WTC11 (cell line): ENCODE results near the gene GTF3C1. TPM values are rescaled to one million over a fixed set of nuclear protein-coding genes. Genes with fewer than 3 reads are reported as not detected.

Source experiments
- ATAC-seq: fragments of 200-7000 bp; cut with Tn5 transposase; 2 replicates; pipeline ENCODE4 v1.10.0; 2021; ENCODE audit warnings: mild to moderate bottlenecking, moderate library complexity
- CTCF ChIA-PET: fragments of 300-600 bp; sonication (Branson Sonifier 250); formaldehyde crosslinking; loops from one replicate; lab custom pipeline; 2021; ENCODE audit warnings: antibody characterized with exemption; lab: Charles Lee
- POLR2A ChIA-PET: fragments of 350-600 bp; sonication (Branson Sonifier 250); formaldehyde crosslinking; loops from one replicate; lab custom pipeline; 2021; ENCODE audit warnings: antibody characterized with exemption; lab: Charles Lee
- DNase-seq: peaks from one replicate; pipeline ENCODE4 v3.0.0; 2021; ENCODE audit warnings: low spot score
- H3K27ac Mint-ChIP-seq: 2 replicates; pipeline ENCODE4 v1.8.0; 2021; ENCODE audit warnings: mixed read lengths
- H3K27me3 Mint-ChIP-seq: 2 replicates; pipeline ENCODE4 v1.8.0; 2021; ENCODE audit warnings: low read depth, mild to moderate bottlenecking, moderate library complexity, mixed read lengths
- H3K36me3 Mint-ChIP-seq: 2 replicates; pipeline ENCODE4 v1.8.0; 2021; ENCODE audit warnings: mixed read lengths
- H3K4me1 Mint-ChIP-seq: 2 replicates; pipeline ENCODE4 v1.8.0; 2022; ENCODE audit warnings: mixed read lengths
- H3K4me3 Mint-ChIP-seq: 2 replicates; pipeline ENCODE4 v1.8.0; 2021; ENCODE audit warnings: mild to moderate bottlenecking, moderate library complexity, mixed read lengths
- H3K9me3 Mint-ChIP-seq: 2 replicates; pipeline ENCODE4 v1.8.0; 2021; ENCODE audit warnings: mixed read lengths
- GABPB1 ChIP-seq: sonication (generic); formaldehyde crosslinking; IDR thresholded peaks from 2 replicates; pipeline ENCODE4 v1.8.1; 2023; ENCODE audit warnings: mild to moderate bottlenecking, missing genetic modification reagents
- GRHL2 ChIP-seq: fragments of 250-450 bp; sonication (Bioruptor Pico); IDR thresholded peaks from 2 replicates; pipeline ENCODE4 v1.8.0; 2022; ENCODE audit warnings: mild to moderate bottlenecking, moderate library complexity; ENCODE audit not compliant: insufficient replicate concordance, severe bottlenecking
- HMGA2 ChIP-seq: fragments of 250-450 bp; sonication (Bioruptor Pico); IDR thresholded peaks from 2 replicates; pipeline ENCODE4 v1.4.0; 2021; ENCODE audit warnings: mild to moderate bottlenecking, moderate library complexity
- JUN ChIP-seq: sonication (generic); formaldehyde crosslinking; IDR thresholded peaks from 2 replicates; pipeline ENCODE4 v1.8.0; 2023; ENCODE audit warnings: mild to moderate bottlenecking, missing genetic modification reagents
- NR2C2 ChIP-seq: sonication (generic); formaldehyde crosslinking; IDR thresholded peaks from 2 replicates; pipeline ENCODE4 v1.8.0; 2022; ENCODE audit warnings: mild to moderate bottlenecking, missing genetic modification reagents
- PRRX2 ChIP-seq: fragments of 250-450 bp; sonication (Bioruptor Pico); IDR thresholded peaks from 2 replicates; pipeline ENCODE4 v1.8.0; 2021; ENCODE audit warnings: mild to moderate bottlenecking
- SMAD4 ChIP-seq: sonication (generic); formaldehyde crosslinking; IDR thresholded peaks from 2 replicates; pipeline ENCODE4 v1.8.0; 2022; ENCODE audit warnings: mild to moderate bottlenecking, missing genetic modification reagents
- SOX15 ChIP-seq: fragments of 250-450 bp; sonication (Bioruptor Pico); IDR thresholded peaks from 2 replicates; pipeline ENCODE4 v1.9.0; 2021; ENCODE audit warnings: mild to moderate bottlenecking
- SP1 ChIP-seq: sonication (generic); formaldehyde crosslinking; conservative IDR thresholded peaks from 2 replicates; pipeline ENCODE4 v1.8.1; 2022; ENCODE audit warnings: missing genetic modification reagents
- ZBTB21 ChIP-seq: sonication (generic); formaldehyde crosslinking; IDR thresholded peaks from 2 replicates; pipeline ENCODE4 v1.8.1; 2023; ENCODE audit warnings: mild to moderate bottlenecking, missing genetic modification reagents, borderline replicate concordance
- ZNF219 ChIP-seq: sonication (generic); formaldehyde crosslinking; IDR thresholded peaks from 2 replicates; pipeline ENCODE4 v1.8.0; 2023; ENCODE audit warnings: missing genetic modification reagents, mild to moderate bottlenecking, borderline replicate concordance
- ZNF317 ChIP-seq: sonication (generic); formaldehyde crosslinking; IDR thresholded peaks from 2 replicates; pipeline ENCODE4 v1.8.1; 2023; ENCODE audit warnings: low read depth, mild to moderate bottlenecking, moderate library complexity, missing genetic modification reagents, borderline replicate concordance
- ZNF423 ChIP-seq: fragments of 250-450 bp; sonication (Bioruptor Pico); IDR thresholded peaks from 2 replicates; pipeline ENCODE4 v2.1.2; 2022; ENCODE audit warnings: mild to moderate bottlenecking, moderate library complexity
- total RNA-seq: library from RNA; stranded (reverse); gene quantifications from 3 replicates; pipeline ENCODE4 v1.2.3, GENCODE V29; 2021
- TF ChIP-seq, protein P1 (sequence below): sonication (generic); formaldehyde crosslinking; IDR thresholded peaks from 2 replicates; pipeline ENCODE4 v1.8.1; 2023; ENCODE audit warnings: mild to moderate bottlenecking, missing genetic modification reagents
- TF ChIP-seq, protein P2 (sequence below): fragments of 250-450 bp; sonication (Bioruptor Pico); IDR thresholded peaks from 2 replicates; pipeline ENCODE4 v1.9.0; 2021; ENCODE audit warnings: moderate library complexity, mild to moderate bottlenecking, inconsistent platforms, borderline replicate concordance
- TF ChIP-seq, protein P3 (sequence below): sonication (generic); formaldehyde crosslinking; IDR thresholded peaks from 2 replicates; pipeline ENCODE4 v1.8.1; 2023; ENCODE audit warnings: mild to moderate bottlenecking, missing genetic modification reagents, borderline replicate concordance
- TF ChIP-seq, protein P4 (sequence below): sonication (generic); formaldehyde crosslinking; IDR thresholded peaks from 2 replicates; pipeline ENCODE4 v1.8.0; 2022; ENCODE audit warnings: mild to moderate bottlenecking, missing genetic modification reagents
- TF ChIP-seq, protein P5 (sequence below): sonication (generic); formaldehyde crosslinking; IDR thresholded peaks from 2 replicates; pipeline ENCODE4 v1.8.1; 2023; ENCODE audit warnings: mild to moderate bottlenecking, missing genetic modification reagents
- TF ChIP-seq, protein P6 (sequence below): fragments of 250-450 bp; sonication (Bioruptor Pico); IDR thresholded peaks from 2 replicates; pipeline ENCODE4 v1.9.0; 2021; ENCODE audit warnings: mild to moderate bottlenecking, borderline replicate concordance

The GTF3C1 gene
- total RNA-seq, 1 experiment from 2014 or later, result 146 TPM

DNA sequence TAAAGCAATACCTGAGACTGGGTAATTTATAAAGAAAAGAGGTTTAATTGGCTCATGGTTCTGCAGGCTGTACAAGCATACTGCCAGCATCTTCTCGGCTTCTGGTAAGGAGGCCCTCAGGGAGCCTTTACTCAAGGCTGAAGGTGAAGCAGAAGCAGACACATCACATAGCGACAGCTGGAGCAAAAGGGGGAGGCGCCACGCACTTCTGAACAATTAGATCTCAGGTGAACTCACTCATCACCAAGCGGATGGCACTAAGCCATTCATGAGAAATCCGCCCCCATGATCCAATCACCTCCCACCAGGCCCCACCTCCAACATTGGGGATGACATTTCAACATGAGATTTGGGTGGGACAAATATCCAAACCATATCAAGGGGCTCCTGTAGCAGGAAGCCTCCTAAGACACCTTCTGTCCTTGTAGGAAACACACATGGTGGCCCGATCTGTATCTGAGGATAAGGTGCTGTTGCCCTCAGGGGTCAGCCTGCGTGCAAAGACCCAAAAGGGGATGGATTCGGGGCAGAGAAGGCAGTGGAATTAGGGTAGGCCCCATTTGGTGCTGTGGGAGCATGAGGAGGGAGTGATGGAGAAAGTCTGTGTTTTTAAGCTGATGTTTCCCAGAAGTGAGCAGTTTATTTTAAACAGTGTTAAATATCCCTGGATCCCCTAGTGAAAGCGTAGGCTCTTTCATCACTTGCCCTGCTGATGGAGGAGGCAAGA, 124.8 kb downstream of the GTF3C1 start (continued):
- TF ChIP-seq, protein P1, sequence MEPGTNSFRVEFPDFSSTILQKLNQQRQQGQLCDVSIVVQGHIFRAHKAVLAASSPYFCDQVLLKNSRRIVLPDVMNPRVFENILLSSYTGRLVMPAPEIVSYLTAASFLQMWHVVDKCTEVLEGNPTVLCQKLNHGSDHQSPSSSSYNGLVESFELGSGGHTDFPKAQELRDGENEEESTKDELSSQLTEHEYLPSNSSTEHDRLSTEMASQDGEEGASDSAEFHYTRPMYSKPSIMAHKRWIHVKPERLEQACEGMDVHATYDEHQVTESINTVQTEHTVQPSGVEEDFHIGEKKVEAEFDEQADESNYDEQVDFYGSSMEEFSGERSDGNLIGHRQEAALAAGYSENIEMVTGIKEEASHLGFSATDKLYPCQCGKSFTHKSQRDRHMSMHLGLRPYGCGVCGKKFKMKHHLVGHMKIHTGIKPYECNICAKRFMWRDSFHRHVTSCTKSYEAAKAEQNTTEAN (CRISPR knock-in tag), result no peak
- TF ChIP-seq SP1 (CRISPR knock-in tag) (no peak), NR2C2 (CRISPR knock-in tag) (no peak), ZNF423 (CRISPR knock-in tag) (no peak), SMAD4 (no peak), JUN (CRISPR knock-in tag) (no peak), SOX15 (CRISPR knock-in tag) (no peak)
- TF ChIP-seq, protein P2, sequence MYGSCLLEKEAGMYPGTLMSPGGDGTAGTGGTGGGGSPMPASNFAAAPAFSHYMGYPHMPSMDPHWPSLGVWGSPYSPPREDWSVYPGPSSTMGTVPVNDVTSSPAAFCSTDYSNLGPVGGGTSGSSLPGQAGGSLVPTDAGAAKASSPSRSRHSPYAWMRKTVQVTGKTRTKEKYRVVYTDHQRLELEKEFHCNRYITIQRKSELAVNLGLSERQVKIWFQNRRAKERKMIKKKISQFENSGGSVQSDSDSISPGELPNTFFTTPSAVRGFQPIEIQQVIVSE (CRISPR knock-in tag), result no peak
- TF ChIP-seq, protein P3, sequence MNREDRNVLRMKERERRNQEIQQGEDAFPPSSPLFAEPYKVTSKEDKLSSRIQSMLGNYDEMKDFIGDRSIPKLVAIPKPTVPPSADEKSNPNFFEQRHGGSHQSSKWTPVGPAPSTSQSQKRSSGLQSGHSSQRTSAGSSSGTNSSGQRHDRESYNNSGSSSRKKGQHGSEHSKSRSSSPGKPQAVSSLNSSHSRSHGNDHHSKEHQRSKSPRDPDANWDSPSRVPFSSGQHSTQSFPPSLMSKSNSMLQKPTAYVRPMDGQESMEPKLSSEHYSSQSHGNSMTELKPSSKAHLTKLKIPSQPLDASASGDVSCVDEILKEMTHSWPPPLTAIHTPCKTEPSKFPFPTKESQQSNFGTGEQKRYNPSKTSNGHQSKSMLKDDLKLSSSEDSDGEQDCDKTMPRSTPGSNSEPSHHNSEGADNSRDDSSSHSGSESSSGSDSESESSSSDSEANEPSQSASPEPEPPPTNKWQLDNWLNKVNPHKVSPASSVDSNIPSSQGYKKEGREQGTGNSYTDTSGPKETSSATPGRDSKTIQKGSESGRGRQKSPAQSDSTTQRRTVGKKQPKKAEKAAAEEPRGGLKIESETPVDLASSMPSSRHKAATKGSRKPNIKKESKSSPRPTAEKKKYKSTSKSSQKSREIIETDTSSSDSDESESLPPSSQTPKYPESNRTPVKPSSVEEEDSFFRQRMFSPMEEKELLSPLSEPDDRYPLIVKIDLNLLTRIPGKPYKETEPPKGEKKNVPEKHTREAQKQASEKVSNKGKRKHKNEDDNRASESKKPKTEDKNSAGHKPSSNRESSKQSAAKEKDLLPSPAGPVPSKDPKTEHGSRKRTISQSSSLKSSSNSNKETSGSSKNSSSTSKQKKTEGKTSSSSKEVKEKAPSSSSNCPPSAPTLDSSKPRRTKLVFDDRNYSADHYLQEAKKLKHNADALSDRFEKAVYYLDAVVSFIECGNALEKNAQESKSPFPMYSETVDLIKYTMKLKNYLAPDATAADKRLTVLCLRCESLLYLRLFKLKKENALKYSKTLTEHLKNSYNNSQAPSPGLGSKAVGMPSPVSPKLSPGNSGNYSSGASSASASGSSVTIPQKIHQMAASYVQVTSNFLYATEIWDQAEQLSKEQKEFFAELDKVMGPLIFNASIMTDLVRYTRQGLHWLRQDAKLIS (CRISPR knock-in tag), result no peak

DNA sequence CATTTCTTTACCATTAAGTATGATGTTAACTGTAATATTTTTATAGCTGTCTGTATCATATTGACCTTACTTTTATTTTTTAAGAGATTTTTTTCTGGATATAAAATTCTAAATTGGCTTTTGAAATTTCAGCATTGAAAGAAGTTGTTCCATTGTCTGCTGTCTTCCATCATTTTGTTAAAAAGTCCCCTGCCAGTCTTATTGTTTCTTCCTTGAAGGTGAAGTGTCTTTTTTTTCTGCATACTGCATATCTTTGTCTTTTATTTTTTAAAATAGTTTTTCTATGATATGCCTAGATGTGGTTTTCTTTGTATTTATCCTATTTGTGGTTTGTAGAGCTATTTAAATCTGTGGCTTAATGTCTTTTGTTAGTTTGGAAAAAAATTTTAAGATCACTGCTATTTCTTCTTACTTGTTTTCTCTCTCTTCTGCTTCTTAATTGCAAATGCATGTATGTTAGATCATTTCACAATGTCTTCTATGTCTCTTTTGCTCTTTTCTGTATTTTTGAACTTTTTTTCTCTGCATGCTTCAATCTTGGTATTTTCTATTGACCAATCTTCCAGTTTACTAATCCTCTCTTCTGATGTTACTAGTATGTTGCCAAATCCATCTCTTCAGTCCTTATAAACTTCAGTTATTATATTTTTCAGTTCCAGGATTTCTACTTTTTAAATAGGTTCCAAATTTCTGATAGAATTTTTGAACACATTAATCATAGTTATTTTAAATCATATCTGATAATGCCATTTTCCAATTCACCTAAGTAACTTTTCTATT, 127.6 kb downstream of the GTF3C1 start:
- Mint-ChIP-seq H3K4me1 (no peaks in the 10 kb centered on the region), H3K27ac (no peak overlapping the region), H3K36me3 (peaks cover 17% of the 10 kb centered on the region), H3K4me3 (no peak overlapping the region), H3K27me3 (0 out of 2 replicates have a peak, but pooled peaks cover 3% of the 10 kb centered on the region), H3K9me3 (peaks cover 53% of the 10 kb centered on the region)
- POLR2A ChIA-PET, result no interaction called here
- DNase-seq, result no peak
- ATAC-seq, result no peak
- TF ChIP-seq ZNF219 (CRISPR knock-in tag) (no peak), HMGA2 (CRISPR knock-in tag) (no peak), GRHL2 (CRISPR knock-in tag) (no peak), ZBTB21 (no peak), ZNF317 (peak; percentile 92)
- TF ChIP-seq, protein P4, sequence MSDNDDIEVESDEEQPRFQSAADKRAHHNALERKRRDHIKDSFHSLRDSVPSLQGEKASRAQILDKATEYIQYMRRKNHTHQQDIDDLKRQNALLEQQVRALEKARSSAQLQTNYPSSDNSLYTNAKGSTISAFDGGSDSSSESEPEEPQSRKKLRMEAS (CRISPR knock-in tag), result no peak
- TF ChIP-seq, all 79 proteins: peak for 1
- CTCF ChIA-PET, result no interaction called here

DNA sequence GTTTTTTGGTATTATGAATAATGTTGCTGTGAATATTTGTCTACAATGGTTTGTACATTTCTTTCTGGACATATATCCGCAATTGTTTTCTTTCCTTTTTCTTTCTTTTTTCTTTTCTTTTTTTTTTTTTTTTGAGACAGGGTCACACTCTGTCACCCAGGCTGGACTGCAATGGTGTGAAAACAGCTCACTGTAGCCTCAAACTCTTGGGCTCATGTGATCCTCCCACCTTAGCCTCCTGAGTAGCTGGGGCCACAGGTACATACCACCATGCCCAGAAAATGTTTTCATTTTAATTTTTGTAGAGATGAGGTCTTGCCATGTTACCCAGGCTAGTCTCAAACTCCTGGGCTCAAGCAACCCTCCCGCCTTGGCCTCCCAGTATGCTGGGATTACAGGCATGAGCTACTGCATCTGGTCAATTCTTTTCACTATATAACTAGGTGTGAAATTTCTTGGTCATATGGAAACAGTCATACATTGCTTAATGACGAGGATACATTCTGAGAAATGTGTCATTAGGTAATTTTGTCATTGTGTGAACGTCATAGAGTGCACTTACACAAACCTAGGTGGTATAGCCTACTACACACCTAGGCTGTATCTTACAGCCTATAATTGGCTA, 132.6 kb downstream of the GTF3C1 start:
- no peak for ATAC-seq
- TF ChIP-seq, protein P5, sequence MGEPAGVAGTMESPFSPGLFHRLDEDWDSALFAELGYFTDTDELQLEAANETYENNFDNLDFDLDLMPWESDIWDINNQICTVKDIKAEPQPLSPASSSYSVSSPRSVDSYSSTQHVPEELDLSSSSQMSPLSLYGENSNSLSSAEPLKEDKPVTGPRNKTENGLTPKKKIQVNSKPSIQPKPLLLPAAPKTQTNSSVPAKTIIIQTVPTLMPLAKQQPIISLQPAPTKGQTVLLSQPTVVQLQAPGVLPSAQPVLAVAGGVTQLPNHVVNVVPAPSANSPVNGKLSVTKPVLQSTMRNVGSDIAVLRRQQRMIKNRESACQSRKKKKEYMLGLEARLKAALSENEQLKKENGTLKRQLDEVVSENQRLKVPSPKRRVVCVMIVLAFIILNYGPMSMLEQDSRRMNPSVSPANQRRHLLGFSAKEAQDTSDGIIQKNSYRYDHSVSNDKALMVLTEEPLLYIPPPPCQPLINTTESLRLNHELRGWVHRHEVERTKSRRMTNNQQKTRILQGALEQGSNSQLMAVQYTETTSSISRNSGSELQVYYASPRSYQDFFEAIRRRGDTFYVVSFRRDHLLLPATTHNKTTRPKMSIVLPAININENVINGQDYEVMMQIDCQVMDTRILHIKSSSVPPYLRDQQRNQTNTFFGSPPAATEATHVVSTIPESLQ (CRISPR knock-in tag), result no peak
- TF ChIP-seq ZBTB21 (no peak), PRRX2 (CRISPR knock-in tag) (no peak), GABPB1 (no peak), SMAD4 (no peak)
- TF ChIP-seq, protein P6, sequence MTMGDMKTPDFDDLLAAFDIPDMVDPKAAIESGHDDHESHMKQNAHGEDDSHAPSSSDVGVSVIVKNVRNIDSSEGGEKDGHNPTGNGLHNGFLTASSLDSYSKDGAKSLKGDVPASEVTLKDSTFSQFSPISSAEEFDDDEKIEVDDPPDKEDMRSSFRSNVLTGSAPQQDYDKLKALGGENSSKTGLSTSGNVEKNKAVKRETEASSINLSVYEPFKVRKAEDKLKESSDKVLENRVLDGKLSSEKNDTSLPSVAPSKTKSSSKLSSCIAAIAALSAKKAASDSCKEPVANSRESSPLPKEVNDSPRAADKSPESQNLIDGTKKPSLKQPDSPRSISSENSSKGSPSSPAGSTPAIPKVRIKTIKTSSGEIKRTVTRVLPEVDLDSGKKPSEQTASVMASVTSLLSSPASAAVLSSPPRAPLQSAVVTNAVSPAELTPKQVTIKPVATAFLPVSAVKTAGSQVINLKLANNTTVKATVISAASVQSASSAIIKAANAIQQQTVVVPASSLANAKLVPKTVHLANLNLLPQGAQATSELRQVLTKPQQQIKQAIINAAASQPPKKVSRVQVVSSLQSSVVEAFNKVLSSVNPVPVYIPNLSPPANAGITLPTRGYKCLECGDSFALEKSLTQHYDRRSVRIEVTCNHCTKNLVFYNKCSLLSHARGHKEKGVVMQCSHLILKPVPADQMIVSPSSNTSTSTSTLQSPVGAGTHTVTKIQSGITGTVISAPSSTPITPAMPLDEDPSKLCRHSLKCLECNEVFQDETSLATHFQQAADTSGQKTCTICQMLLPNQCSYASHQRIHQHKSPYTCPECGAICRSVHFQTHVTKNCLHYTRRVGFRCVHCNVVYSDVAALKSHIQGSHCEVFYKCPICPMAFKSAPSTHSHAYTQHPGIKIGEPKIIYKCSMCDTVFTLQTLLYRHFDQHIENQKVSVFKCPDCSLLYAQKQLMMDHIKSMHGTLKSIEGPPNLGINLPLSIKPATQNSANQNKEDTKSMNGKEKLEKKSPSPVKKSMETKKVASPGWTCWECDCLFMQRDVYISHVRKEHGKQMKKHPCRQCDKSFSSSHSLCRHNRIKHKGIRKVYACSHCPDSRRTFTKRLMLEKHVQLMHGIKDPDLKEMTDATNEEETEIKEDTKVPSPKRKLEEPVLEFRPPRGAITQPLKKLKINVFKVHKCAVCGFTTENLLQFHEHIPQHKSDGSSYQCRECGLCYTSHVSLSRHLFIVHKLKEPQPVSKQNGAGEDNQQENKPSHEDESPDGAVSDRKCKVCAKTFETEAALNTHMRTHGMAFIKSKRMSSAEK, result no peak

More for the DNA sequence above, 132.6 kb downstream of the GTF3C1 start:
- Mint-ChIP-seq H3K4me1 (no peaks in the 10 kb centered on the region), H3K9me3 (peaks cover 45% of the 10 kb centered on the region), H3K36me3 (peaks cover 15% of the 10 kb centered on the region), H3K27me3 (no peaks in the 10 kb centered on the region), H3K27ac (no peak overlapping the region), H3K4me3 (no peak overlapping the region)
- DNase-seq, result no peak
- POLR2A ChIA-PET, result no interaction called here
- CTCF ChIA-PET, result no interaction called here
